ENCODE measurements around the gene ST8SIA3.
"Not testable (repeated sequence)": the region's sequence is repeated elsewhere in the genome, so short reads cannot be mapped to it uniquely, and the experiment has no call there.

- TF ChIP-seq POLR2AphosphoS5 (IDR thresholded peaks at IDR 0.05): not testable (repeated sequence)
- TF ChIP-seq, protein P1, sequence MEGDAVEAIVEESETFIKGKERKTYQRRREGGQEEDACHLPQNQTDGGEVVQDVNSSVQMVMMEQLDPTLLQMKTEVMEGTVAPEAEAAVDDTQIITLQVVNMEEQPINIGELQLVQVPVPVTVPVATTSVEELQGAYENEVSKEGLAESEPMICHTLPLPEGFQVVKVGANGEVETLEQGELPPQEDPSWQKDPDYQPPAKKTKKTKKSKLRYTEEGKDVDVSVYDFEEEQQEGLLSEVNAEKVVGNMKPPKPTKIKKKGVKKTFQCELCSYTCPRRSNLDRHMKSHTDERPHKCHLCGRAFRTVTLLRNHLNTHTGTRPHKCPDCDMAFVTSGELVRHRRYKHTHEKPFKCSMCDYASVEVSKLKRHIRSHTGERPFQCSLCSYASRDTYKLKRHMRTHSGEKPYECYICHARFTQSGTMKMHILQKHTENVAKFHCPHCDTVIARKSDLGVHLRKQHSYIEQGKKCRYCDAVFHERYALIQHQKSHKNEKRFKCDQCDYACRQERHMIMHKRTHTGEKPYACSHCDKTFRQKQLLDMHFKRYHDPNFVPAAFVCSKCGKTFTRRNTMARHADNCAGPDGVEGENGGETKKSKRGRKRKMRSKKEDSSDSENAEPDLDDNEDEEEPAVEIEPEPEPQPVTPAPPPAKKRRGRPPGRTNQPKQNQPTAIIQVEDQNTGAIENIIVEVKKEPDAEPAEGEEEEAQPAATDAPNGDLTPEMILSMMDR (IDR thresholded peaks at IDR 0.05): not testable (repeated sequence)
These were observed 42.4 kb downstream of the ST8SIA3 start for GRCh38 chr18:57394749-57395148.

Data from upper lobe of left lung (tissue), 4 donors.